ENCODE measurements around the gene BLOC1S3.
"Not testable (repeated sequence)": the region's sequence is repeated elsewhere in the genome, so short reads cannot be mapped to it uniquely, and the experiment has no call there.

Gene BLOC1S3

GRCh38 chr19:45218426-45218825 is 39.8 kb downstream of the BLOC1S3 start:
- DNase-seq: no peak

- no peak for DNase-seq
These were observed 40.5 kb downstream of the BLOC1S3 start for GRCh38 chr19:45218911-45219743.

- no peak for DNase-seq
These were observed 44.1 kb downstream of the BLOC1S3 start for GRCh38 chr19:45222724-45223123.

- no peak for DNase-seq
These were observed 45.3 kb downstream of the BLOC1S3 start for GRCh38 chr19:45223879-45224278.

GRCh38 chr19:45224645-45225044 is 46.1 kb downstream of the BLOC1S3 start:
- no peak for DNase-seq

- not testable (repeated sequence) for DNase-seq
These were observed 50.5 kb downstream of the BLOC1S3 start for GRCh38 chr19:45229056-45229455.

Measured in nucleus accumbens (tissue), 56 donors.